ENCODE measurements around the gene CHRM1.

GRCh38 chr11:62892077-62892922 is 28.9 kb downstream of the CHRM1 start:
- TF ChIP-seq CTCF (IDR thresholded peaks at IDR 0.05) (no peak), POLR2AphosphoS5 (IDR thresholded peaks at IDR 0.05) (no peak)
